ENCODE data around the gene FRAT2. TPM values are rescaled to one million over a fixed set of nuclear protein-coding genes. Genes with fewer than 3 reads are reported as not detected.

Gene FRAT2
- polyA plus RNA-seq, 3 donors, result 29.4 to 62.4 (median 37.9) TPM

GRCh38 chr10:97376413-97376812 is 41.9 kb upstream of the FRAT2 start:
- H2AFZ ChIP-seq (ENCODE audit: insufficient read depth, low read depth, low read length, poor library complexity, severe bottlenecking), result no peak overlapping the region
- H3K4me2 ChIP-seq (replicated peaks; ENCODE audit: extremely low read depth, low read length, poor library complexity, severe bottlenecking), result no peak overlapping the region
- WGBS (ENCODE audit: insufficient coverage), result 63% methylated on average over 3 of the region's 6 CpGs
- H3K27ac ChIP-seq (ENCODE audit: low read depth in 1 of 2, low read length in 2 of 2), result peak overlapping the region; percentile 69 to 75
- Mint-ChIP-seq H3K4me3 (no peak overlapping the region), H3K27me3 (ENCODE audit: low read depth in 3 of 3) (peaks cover 0 to 3% (median 0%) of the 10 kb centered on the region in 3 donors), H3K27ac (peak overlapping the region; percentile 86 to 94 (median 92)), H3K4me1 (peaks cover 45% of the 10 kb centered on the region), H3K9me3 (peaks cover 4 to 14% (median 9%) of the 10 kb centered on the region in 7 donors), H3K36me3 (peaks cover 65 to 87% of the 10 kb centered on the region in 2 donors)
- no peak for TF ChIP-seq CTCF (IDR thresholded peaks at IDR 0.05)
- peaks cover 55 to 60% of the 10 kb centered on the region in 2 donors for H3K4me1 ChIP-seq (ENCODE audit: control insufficient read depth in 1 of 2, insufficient read depth in 2 of 2, low read length in 2 of 2)
- intact Hi-C loops (cut with micrococcal nuclease), result no loop called here
- no peaks in the 10 kb centered on the region for H3K27me3 ChIP-seq (ENCODE audit: control insufficient read depth in 2 of 2, insufficient read depth in 2 of 2, low read length in 2 of 2)
- peaks cover 0 to 9% of the 10 kb centered on the region in 2 donors for H3K9me3 ChIP-seq (replicated peaks in 1 of 2; ENCODE audit: control insufficient read depth in 1 of 2, insufficient read depth in 1 of 2, low read length in 2 of 2)
- H3K4me3 ChIP-seq (replicated peaks in 1 of 3; ENCODE audit: low read depth in 2 of 3, low read length in 3 of 3), result no peak overlapping the region
- H4K20me1 ChIP-seq (ENCODE audit: insufficient read depth, low read length), result no peaks in the 10 kb centered on the region
- no peak overlapping the region for H3K9ac ChIP-seq (ENCODE audit: insufficient read depth, low read length, poor library complexity, severe bottlenecking)
- peaks cover 51 to 75% of the 10 kb centered on the region in 2 donors for H3K36me3 ChIP-seq (replicated peaks in 1 of 2; ENCODE audit: control insufficient read depth in 1 of 2, insufficient read depth in 2 of 2, low read length in 2 of 2)
- peak; percentile 83 to 93 (median 84) for DNase-seq
- peaks cover 21% of the 10 kb centered on the region for H3K79me2 ChIP-seq (ENCODE audit: insufficient read depth, low read length)

GRCh38 chr10:97373456-97373855 is 38.9 kb upstream of the FRAT2 start:
- H4K20me1 ChIP-seq (ENCODE audit: insufficient read depth, low read length), result no peaks in the 10 kb centered on the region
- Mint-ChIP-seq H3K9me3 (peaks cover 4 to 14% (median 9%) of the 10 kb centered on the region in 7 donors), H3K4me3 (no peak overlapping the region), H3K27me3 (ENCODE audit: low read depth in 3 of 3) (peaks cover 0 to 3% (median 0%) of the 10 kb centered on the region in 3 donors), H3K27ac (peak overlapping the region in 6 of 7 donors; percentile 88 to 93 (median 88)), H3K4me1 (peaks cover 71% of the 10 kb centered on the region), H3K36me3 (peaks cover 67 to 88% of the 10 kb centered on the region in 2 donors)
- H3K9ac ChIP-seq (ENCODE audit: insufficient read depth, low read length, poor library complexity, severe bottlenecking), result no peak overlapping the region
- no peak overlapping the region for H3K4me3 ChIP-seq (replicated peaks in 1 of 3; ENCODE audit: low read depth in 2 of 3, low read length in 3 of 3)
- no peak overlapping the region for H3K4me2 ChIP-seq (replicated peaks; ENCODE audit: extremely low read depth, low read length, poor library complexity, severe bottlenecking)
- no peak for DNase-seq
- peaks cover 0 to 9% of the 10 kb centered on the region in 2 donors for H3K9me3 ChIP-seq (replicated peaks in 1 of 2; ENCODE audit: control insufficient read depth in 1 of 2, insufficient read depth in 1 of 2, low read length in 2 of 2)
- H3K79me2 ChIP-seq (ENCODE audit: insufficient read depth, low read length), result peaks cover 28% of the 10 kb centered on the region
- no peak overlapping the region for H2AFZ ChIP-seq (ENCODE audit: insufficient read depth, low read depth, low read length, poor library complexity, severe bottlenecking)
- no peak for TF ChIP-seq CTCF (IDR thresholded peaks at IDR 0.05)
- H3K36me3 ChIP-seq (replicated peaks in 1 of 2; ENCODE audit: control insufficient read depth in 1 of 2, insufficient read depth in 2 of 2, low read length in 2 of 2), result peaks cover 54 to 76% of the 10 kb centered on the region in 2 donors
- WGBS (ENCODE audit: insufficient coverage), result 100% methylated on average over 5 of the region's 10 CpGs
- intact Hi-C loops (cut with micrococcal nuclease), result no loop called here
- peaks cover 81 to 90% of the 10 kb centered on the region in 2 donors for H3K4me1 ChIP-seq (ENCODE audit: control insufficient read depth in 1 of 2, insufficient read depth in 2 of 2, low read length in 2 of 2)
- H3K27me3 ChIP-seq (ENCODE audit: control insufficient read depth in 2 of 2, insufficient read depth in 2 of 2, low read length in 2 of 2), result no peaks in the 10 kb centered on the region
- H3K27ac ChIP-seq (ENCODE audit: low read depth in 1 of 2, low read length in 2 of 2), result peak overlapping the region; percentile 37 to 75
